Esophagus squamous epithelium (tissue), 5 donors: ENCODE results near the gene LPP. TPM values are rescaled to one million over a fixed set of nuclear protein-coding genes. Genes with fewer than 3 reads are reported as not detected.

Experiments used
- DNase-seq: peaks from one replicate; lab custom pipeline; 2025; lab: John Stamatoyannopoulos, UW
- H3K27ac ChIP-seq, 4 donors: fragments of 200-600 bp; sonication (generic); one replicate each; pipeline ENCODE4 v1.5.1; 2016 to 2019; ENCODE audit warnings: mild to moderate bottlenecking in 1 of 4
- H3K27me3 ChIP-seq, 4 donors: fragments of 200-600 bp; sonication (generic); 1 replicate in 3 of 4; 2 replicates in 1 of 4; pipeline versions ENCODE4 v1.5.1 to v1.6.0; 2017 to 2021; ENCODE audit warnings: antibody characterized with exemption in 1 of 4
- H3K36me3 ChIP-seq, 3 donors: fragments of 200-600 bp; sonication (generic); one replicate each; pipeline ENCODE4 v1.5.1; 2016 to 2019
- H3K4me1 ChIP-seq, 3 donors: fragments of 200-600 bp; sonication (generic); one replicate each; pipeline ENCODE4 v1.5.1; 2017 to 2019
- H3K4me3 ChIP-seq, 4 donors: fragments of 200-600 bp; sonication (generic); 1 replicate in 3 of 4; 2 replicates in 1 of 4; pipeline ENCODE4 v1.5.1; 2016 to 2019; ENCODE audit warnings: mild to moderate bottlenecking in 2 of 4, moderate library complexity in 1 of 4
- H3K9me3 ChIP-seq, 3 donors: fragments of 200-600 bp; sonication (generic); one replicate each; pipeline ENCODE4 v1.5.1; 2016 to 2019
- CTCF ChIP-seq, 6 experiments: fragments of 450-650 bp in 4 of 6; fragments of 200-600 bp in 2 of 6; sonication (generic) in 2 of 6; IDR thresholded peaks; one replicate each; pipeline ENCODE4 v1.5.1; 2016 to 2019; ENCODE audit warnings: antibody characterized with exemption in 6 of 6, mild to moderate bottlenecking in 4 of 6, moderate library complexity in 4 of 6
- POLR2A ChIP-seq, 4 donors: fragments of 450-650 bp; IDR thresholded peaks; one replicate each; pipeline ENCODE4 v1.6.1; 2017; ENCODE audit warnings: antibody characterized with exemption in 4 of 4, mild to moderate bottlenecking in 4 of 4, moderate library complexity in 3 of 4
- WGBS, 2 donors: methylation state at CpG; one replicate each; pipeline ENCODE4 v1.1.5; 2018; 5-methylcytosine and 5-hydroxymethylcytosine counted together
- intact Hi-C: fragments of 100-400 bp; cut with DNase I; formaldehyde crosslinking; loops from one replicate; pipeline ENCODE4 v1.15.0; 2022
- total RNA-seq, 4 donors: library from RNA; depleted of rRNA; stranded (reverse); fragments of >200 nt; gene quantifications; one replicate each; pipeline ENCODE4 v1.1.0, GENCODE V29; 2016
- donor health status: DM: yes; HTN: yes; CAD: no.

LPP gene
- total RNA-seq, 4 donors from 2014 or later, result 41.4 to 369 (median 97.3) TPM

GRCh38 chr3:188656196-188656982 is 502.4 kb downstream of the LPP start:
- peak overlapping the region; percentile 25 to 70 (median 64) for H3K27ac ChIP-seq
- TF ChIP-seq CTCF (IDR thresholded peaks at IDR 0.05), result no peak
- TF ChIP-seq POLR2A (IDR thresholded peaks at IDR 0.05), result no peak
- intact Hi-C loops, result no loop called here
- 39 to 45% methylated on average over 3 of the region's 3 CpGs for WGBS, 2 donors
- H3K4me3 ChIP-seq, result no peak overlapping the region
- H3K36me3 ChIP-seq, result no peaks in the 10 kb centered on the region
- H3K27me3 ChIP-seq, result no peaks in the 10 kb centered on the region
- no peaks in the 10 kb centered on the region for H3K9me3 ChIP-seq
- peaks cover 0 to 53% (median 30%) of the 10 kb centered on the region in 3 donors for H3K4me1 ChIP-seq
- DNase-seq, result no peak

GRCh38 chr3:188658606-188659005 is 504.6 kb downstream of the LPP start:
- no peak for DNase-seq
- no peaks in the 10 kb centered on the region for H3K27me3 ChIP-seq
- TF ChIP-seq CTCF (IDR thresholded peaks at IDR 0.05), result no peak
- no peak for TF ChIP-seq POLR2A (IDR thresholded peaks at IDR 0.05)
- peaks cover 0 to 63% (median 30%) of the 10 kb centered on the region in 3 donors for H3K4me1 ChIP-seq
- no peaks in the 10 kb centered on the region for H3K9me3 ChIP-seq
- H3K27ac ChIP-seq, result peak overlapping the region in 1 of 4 donors; percentile 30
- H3K4me3 ChIP-seq, result no peak overlapping the region
- intact Hi-C loops, result no loop called here
- H3K36me3 ChIP-seq, result no peaks in the 10 kb centered on the region
- WGBS, 2 donors, result 18 to 39% methylated on average over 1 of the region's 1 CpG

- H3K36me3 ChIP-seq, result no peaks in the 10 kb centered on the region
- no peaks in the 10 kb centered on the region for H3K27me3 ChIP-seq
- WGBS, 2 donors, result 42% methylated on average over 5 of the region's 5 CpGs
- peaks cover 0 to 63% (median 30%) of the 10 kb centered on the region in 3 donors for H3K4me1 ChIP-seq
- no peak overlapping the region for H3K4me3 ChIP-seq
- intact Hi-C loops, result no loop called here
- no peaks in the 10 kb centered on the region for H3K9me3 ChIP-seq
- TF ChIP-seq CTCF (IDR thresholded peaks at IDR 0.05), result no peak
- TF ChIP-seq POLR2A (IDR thresholded peaks at IDR 0.05), result no peak
- DNase-seq, result no peak
- peak overlapping the region in 3 of 4 donors; percentile 20 to 49 (median 30) for H3K27ac ChIP-seq
Measured at GRCh38 chr3:188659449-188660090, 505.6 kb downstream of the LPP start.

GRCh38 chr3:188660415-188660814 is 506.5 kb downstream of the LPP start:
- Histone ChIP-seq H3K4me3 (no peak overlapping the region), H3K4me1 (peaks cover 0 to 60% (median 30%) of the 10 kb centered on the region in 3 donors), H3K27ac (peak overlapping the region in 1 of 4 donors; percentile 30), H3K27me3 (no peaks in the 10 kb centered on the region), H3K9me3 (no peaks in the 10 kb centered on the region), H3K36me3 (no peaks in the 10 kb centered on the region)
- no peak for DNase-seq
- TF ChIP-seq POLR2A (IDR thresholded peaks at IDR 0.05), result no peak
- no peak for TF ChIP-seq CTCF (IDR thresholded peaks at IDR 0.05)
- intact Hi-C loops, result no loop called here
- 75 to 100% methylated on average over 1 of the region's 1 CpG for WGBS, 2 donors

- DNase-seq, result no peak
- TF ChIP-seq POLR2A (IDR thresholded peaks at IDR 0.05) (no peak), CTCF (IDR thresholded peaks at IDR 0.05) (no peak)
- intact Hi-C loops, result no loop called here
- Histone ChIP-seq H3K27me3 (no peaks in the 10 kb centered on the region), H3K9me3 (no peaks in the 10 kb centered on the region), H3K27ac (peak overlapping the region in 1 of 4 donors; percentile 36), H3K36me3 (no peaks in the 10 kb centered on the region), H3K4me3 (no peak overlapping the region), H3K4me1 (peaks cover 0 to 46% (median 22%) of the 10 kb centered on the region in 3 donors)
- WGBS, 2 donors, result 72 to 73% methylated on average over 2 of the region's 2 CpGs
Measured at GRCh38 chr3:188661806-188662205, 507.8 kb downstream of the LPP start.
